ENCODE measurements around the gene ELOVL6. TPM values are rescaled to one million over a fixed set of nuclear protein-coding genes. Genes with fewer than 3 reads are reported as not detected.

The ELOVL6 gene
- total RNA-seq, 1 experiment from 2014 or later: 9.5 TPM

- H3K4me3 ChIP-seq (ENCODE audit: low read depth, low read length): no peak overlapping the region
Observed at GRCh38 chr4:110104661-110105060, 93.8 kb downstream of the ELOVL6 start.

DNA sequence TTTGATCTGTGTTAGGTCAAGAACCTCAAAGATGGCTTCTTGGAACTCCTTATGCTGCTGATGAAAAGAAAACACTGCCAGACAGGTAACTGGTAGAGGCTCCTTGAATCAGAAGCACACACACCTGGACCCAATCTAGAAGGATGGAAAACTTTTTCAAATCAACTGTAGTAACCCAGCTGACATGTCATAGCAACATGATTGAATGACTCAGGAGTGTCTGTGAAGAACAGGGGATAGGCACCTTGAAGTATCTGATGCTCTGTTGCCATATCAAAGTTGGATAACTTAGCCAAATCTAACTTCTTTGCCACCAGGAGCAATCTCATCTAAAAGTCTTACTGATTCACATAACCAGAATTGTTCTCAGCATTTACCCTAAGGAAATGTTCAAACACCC, 98.8 kb downstream of the ELOVL6 start:
- Histone ChIP-seq H3K4me1 (no peaks in the 10 kb centered on the region), H3K27me3 (replicated peaks; ENCODE audit: control insufficient read depth, insufficient read depth, low read length) (no peaks in the 10 kb centered on the region), H3K36me3 (ENCODE audit: control insufficient read depth, insufficient read depth, low read length) (no peaks in the 10 kb centered on the region), H3K9me3 (no peaks in the 10 kb centered on the region), H3K4me3 (ENCODE audit: low read depth, low read length) (no peak overlapping the region)
- TF ChIP-seq, protein P1, sequence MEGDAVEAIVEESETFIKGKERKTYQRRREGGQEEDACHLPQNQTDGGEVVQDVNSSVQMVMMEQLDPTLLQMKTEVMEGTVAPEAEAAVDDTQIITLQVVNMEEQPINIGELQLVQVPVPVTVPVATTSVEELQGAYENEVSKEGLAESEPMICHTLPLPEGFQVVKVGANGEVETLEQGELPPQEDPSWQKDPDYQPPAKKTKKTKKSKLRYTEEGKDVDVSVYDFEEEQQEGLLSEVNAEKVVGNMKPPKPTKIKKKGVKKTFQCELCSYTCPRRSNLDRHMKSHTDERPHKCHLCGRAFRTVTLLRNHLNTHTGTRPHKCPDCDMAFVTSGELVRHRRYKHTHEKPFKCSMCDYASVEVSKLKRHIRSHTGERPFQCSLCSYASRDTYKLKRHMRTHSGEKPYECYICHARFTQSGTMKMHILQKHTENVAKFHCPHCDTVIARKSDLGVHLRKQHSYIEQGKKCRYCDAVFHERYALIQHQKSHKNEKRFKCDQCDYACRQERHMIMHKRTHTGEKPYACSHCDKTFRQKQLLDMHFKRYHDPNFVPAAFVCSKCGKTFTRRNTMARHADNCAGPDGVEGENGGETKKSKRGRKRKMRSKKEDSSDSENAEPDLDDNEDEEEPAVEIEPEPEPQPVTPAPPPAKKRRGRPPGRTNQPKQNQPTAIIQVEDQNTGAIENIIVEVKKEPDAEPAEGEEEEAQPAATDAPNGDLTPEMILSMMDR (IDR thresholded peaks at IDR 0.05; ENCODE audit: insufficient read depth in 1 of 2, low read depth in 1 of 2, low read length in 1 of 2, severe bottlenecking in 1 of 2, unreplicated experiment in 1 of 2): no peak
- Mint-ChIP-seq H3K36me3 (ENCODE audit: insufficient read depth, unreplicated experiment) (no peaks in the 10 kb centered on the region), H3K27ac (ENCODE audit: unreplicated experiment) (no peak overlapping the region), H3K27me3 (ENCODE audit: insufficient read depth, unreplicated experiment) (no peaks in the 10 kb centered on the region), H3K4me1 (ENCODE audit: low read depth, unreplicated experiment) (no peaks in the 10 kb centered on the region), H3K4me3 (ENCODE audit: unreplicated experiment) (no peak overlapping the region), H3K9me3 (ENCODE audit: unreplicated experiment) (no peaks in the 10 kb centered on the region)
- no TSS peak for BruUV-seq (replicated peaks)
- ChIA-PET POLR2A (no interaction called here), CTCF (no interaction called here)
- intact Hi-C loops (cut with micrococcal nuclease; ENCODE audit: unreplicated experiment): no loop called here
- DNase-seq: no peak

More at GRCh38 chr4:110104661-110105060, 93.8 kb downstream of the ELOVL6 start:
- CTCF ChIA-PET: no interaction called here
- TF ChIP-seq, protein P1 (IDR thresholded peaks at IDR 0.05; ENCODE audit: insufficient read depth in 1 of 2, low read depth in 1 of 2, low read length in 1 of 2, severe bottlenecking in 1 of 2, unreplicated experiment in 1 of 2): no peak
- Mint-ChIP-seq H3K27ac (ENCODE audit: unreplicated experiment) (no peak overlapping the region), H3K36me3 (ENCODE audit: insufficient read depth, unreplicated experiment) (no peaks in the 10 kb centered on the region), H3K4me1 (ENCODE audit: low read depth, unreplicated experiment) (peaks cover 9% of the 10 kb centered on the region), H3K4me3 (ENCODE audit: unreplicated experiment) (no peak overlapping the region), H3K9me3 (ENCODE audit: unreplicated experiment) (no peaks in the 10 kb centered on the region), H3K27me3 (ENCODE audit: insufficient read depth, unreplicated experiment) (no peaks in the 10 kb centered on the region)
- H3K27me3 ChIP-seq (replicated peaks; ENCODE audit: control insufficient read depth, insufficient read depth, low read length): no peaks in the 10 kb centered on the region
- H3K36me3 ChIP-seq (ENCODE audit: control insufficient read depth, insufficient read depth, low read length): no peaks in the 10 kb centered on the region
- intact Hi-C loops (cut with micrococcal nuclease; ENCODE audit: unreplicated experiment): loop anchor here (5.0 kb wide), 1 partner anchor 68 kb away; no protein-coding TSS in a partner anchor
- no TSS peak for BruUV-seq (replicated peaks)
- POLR2A ChIA-PET: no interaction called here
- DNase-seq: no peak
- H3K9me3 ChIP-seq: no peaks in the 10 kb centered on the region
- peaks cover 35% of the 10 kb centered on the region for H3K4me1 ChIP-seq

DNA sequence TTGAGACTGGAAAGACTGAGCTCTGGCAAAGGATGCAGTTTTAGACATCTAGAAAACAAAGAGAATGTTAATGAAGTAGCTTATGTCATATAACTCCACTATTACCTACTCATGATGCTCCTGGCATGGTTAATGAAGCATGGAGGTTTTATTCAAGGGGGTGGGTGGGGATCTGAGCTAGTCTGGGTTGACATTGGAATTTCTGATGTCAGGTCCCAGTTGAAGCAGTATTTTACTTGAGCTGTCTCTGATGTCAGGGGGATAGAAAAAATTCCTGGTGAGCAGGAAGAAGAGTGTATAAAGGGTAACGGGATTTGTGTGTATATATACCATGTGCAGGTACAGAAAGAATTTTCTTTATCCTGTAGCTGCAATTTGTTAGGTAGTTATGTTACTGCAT, 102.0 kb downstream of the ELOVL6 start:
- H3K4me3 ChIP-seq (ENCODE audit: low read depth, low read length): no peak overlapping the region
- H3K27me3 ChIP-seq (replicated peaks; ENCODE audit: control insufficient read depth, insufficient read depth, low read length): no peaks in the 10 kb centered on the region
- BruUV-seq (replicated peaks): no TSS peak
- H3K4me1 Mint-ChIP-seq (ENCODE audit: low read depth, unreplicated experiment): no peaks in the 10 kb centered on the region
- intact Hi-C loops (cut with micrococcal nuclease; ENCODE audit: unreplicated experiment): no loop called here
- no peaks in the 10 kb centered on the region for H3K36me3 Mint-ChIP-seq (ENCODE audit: insufficient read depth, unreplicated experiment)
- H3K27me3 Mint-ChIP-seq (ENCODE audit: insufficient read depth, unreplicated experiment): no peaks in the 10 kb centered on the region
- POLR2A ChIA-PET: no interaction called here
- H3K4me3 Mint-ChIP-seq (ENCODE audit: unreplicated experiment): no peak overlapping the region
- TF ChIP-seq, protein P1 (IDR thresholded peaks at IDR 0.05; ENCODE audit: insufficient read depth in 1 of 2, low read depth in 1 of 2, low read length in 1 of 2, severe bottlenecking in 1 of 2, unreplicated experiment in 1 of 2): no peak
- no peaks in the 10 kb centered on the region for H3K9me3 Mint-ChIP-seq (ENCODE audit: unreplicated experiment)
- CTCF ChIA-PET: no interaction called here
- no peaks in the 10 kb centered on the region for H3K36me3 ChIP-seq (ENCODE audit: control insufficient read depth, insufficient read depth, low read length)
- H3K27ac Mint-ChIP-seq (ENCODE audit: unreplicated experiment): no peak overlapping the region
- no peak for DNase-seq
- H3K4me1 ChIP-seq: no peaks in the 10 kb centered on the region
- no peaks in the 10 kb centered on the region for H3K9me3 ChIP-seq

All from Caco-2 (cell line).